Ammon's horn (tissue), 1 donor: ENCODE measurements around the gene EEF2K.

Source experiments
- DNase-seq: peaks from one replicate; pipeline ENCODE4 v3.0.0-alpha.2; 2016; ENCODE audit warnings: low spot score

EEF2K gene

GRCh38 chr16:22317625-22318024, 111.5 kb downstream of the EEF2K start:
- DNase-seq = no peak

GRCh38 chr16:22318690-22319358, 112.7 kb downstream of the EEF2K start:
- DNase-seq = no peak

GRCh38 chr16:22320572-22321339, 114.7 kb downstream of the EEF2K start:
- no peak for DNase-seq

GRCh38 chr16:22321340-22322001, 115.4 kb downstream of the EEF2K start:
- DNase-seq = peak; percentile 86

- DNase-seq = no peak
Measured at GRCh38 chr16:22322021-22322471, 116.0 kb downstream of the EEF2K start.

GRCh38 chr16:22322741-22323140, 116.7 kb downstream of the EEF2K start:
- no peak for DNase-seq

GRCh38 chr16:22323173-22323958, 117.3 kb downstream of the EEF2K start:
- DNase-seq = no peak

GRCh38 chr16:22323959-22324786, 118.1 kb downstream of the EEF2K start:
- DNase-seq = no peak

GRCh38 chr16:22324787-22325597, 118.9 kb downstream of the EEF2K start:
- no peak for DNase-seq

- DNase-seq = no peak
Measured at GRCh38 chr16:22325598-22326368, 119.7 kb downstream of the EEF2K start.

GRCh38 chr16:22326369-22326652, 120.2 kb downstream of the EEF2K start:
- no peak for DNase-seq

- DNase-seq = no peak
Measured at GRCh38 chr16:22326771-22327445, 120.8 kb downstream of the EEF2K start.

GRCh38 chr16:22327446-22327775, 121.3 kb downstream of the EEF2K start:
- no peak for DNase-seq

GRCh38 chr16:22328081-22328725, 122.1 kb downstream of the EEF2K start:
- no peak for DNase-seq

GRCh38 chr16:22329199-22329695, 123.2 kb downstream of the EEF2K start:
- DNase-seq = no peak

- DNase-seq = no peak
Measured at GRCh38 chr16:22330326-22330725, 124.2 kb downstream of the EEF2K start.

- peak; percentile 45 for DNase-seq
Measured at GRCh38 chr16:22333457-22333994, 127.4 kb downstream of the EEF2K start.

- no peak for DNase-seq
Measured at GRCh38 chr16:22335668-22336246, 129.7 kb downstream of the EEF2K start.
